Measurements from ENCODE around the gene CTU1. TPM values are rescaled to one million over a fixed set of nuclear protein-coding genes. Genes with fewer than 3 reads are reported as not detected.

CTU1 gene
- total RNA-seq, 2 experiments from 2014 or later = 1.4 to 1.6 TPM

DNA sequence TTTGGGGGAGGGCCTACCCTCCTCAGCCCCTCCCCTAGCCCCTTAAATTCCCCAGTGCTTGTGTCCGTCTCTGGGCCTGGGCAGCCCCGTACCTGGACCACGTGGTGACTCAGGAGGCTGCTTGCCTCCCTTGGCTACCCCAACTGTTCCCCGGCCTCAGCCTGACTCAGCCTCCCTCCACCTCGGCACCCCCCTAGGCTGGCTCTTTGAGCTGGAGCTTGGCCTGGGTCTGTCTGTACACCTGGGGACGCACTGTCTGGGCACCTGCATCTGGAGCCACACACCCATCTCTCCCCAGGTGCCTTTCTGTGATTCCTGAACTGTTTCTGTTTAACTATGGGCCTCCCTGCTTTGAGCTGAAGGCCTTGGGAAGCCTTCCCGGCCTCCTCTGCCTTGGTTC is 23.7 kb downstream of the CTU1 start:
- Histone ChIP-seq H3K27me3 (ENCODE audit: control insufficient read depth in 1 of 2, insufficient read depth in 2 of 2, low read length in 2 of 2) (no peaks in the 10 kb centered on the region), H3K9me3 (ENCODE audit: control insufficient read depth in 1 of 2, insufficient read depth in 1 of 2, low read length in 2 of 2) (no peaks in the 10 kb centered on the region), H3K36me3 (ENCODE audit: insufficient read depth, low read length) (no peaks in the 10 kb centered on the region), H3K27ac (ENCODE audit: low read depth in 1 of 2, low read length in 2 of 2) (no peak overlapping the region), H3K4me3 (ENCODE audit: low read length) (no peak overlapping the region), H3K4me1 (ENCODE audit: insufficient read depth, low read length) (no peaks in the 10 kb centered on the region)
- ATAC-seq (ENCODE audit: poor library complexity) (no peak), DNase-seq (no peak)
- Mint-ChIP-seq H3K36me3 (ENCODE audit: low read depth) (no peaks in the 10 kb centered on the region), H3K4me3 (no peak overlapping the region), H3K9me3 (no peaks in the 10 kb centered on the region), H3K4me1 (ENCODE audit: low read depth) (no peaks in the 10 kb centered on the region), H3K27me3 (peaks cover 6% of the 10 kb centered on the region), H3K27ac (no peak overlapping the region)
- ChIA-PET CTCF (no interaction called here), POLR2A (no interaction called here)
- intact Hi-C loops (cut with DNase I, micrococcal nuclease) = no loop called here
- no peak for TF ChIP-seq CTCF (IDR thresholded peaks at IDR 0.05)

- no peak overlapping the region for H3K27ac ChIP-seq (ENCODE audit: low read depth in 1 of 2, low read length in 2 of 2)
- CTCF ChIA-PET = no interaction called here
- H3K36me3 ChIP-seq (ENCODE audit: insufficient read depth, low read length) = no peaks in the 10 kb centered on the region
- no peaks in the 10 kb centered on the region for H3K27me3 ChIP-seq (ENCODE audit: control insufficient read depth in 1 of 2, insufficient read depth in 2 of 2, low read length in 2 of 2)
- intact Hi-C loops (cut with DNase I, micrococcal nuclease) = no loop called here
- H3K4me1 ChIP-seq (ENCODE audit: insufficient read depth, low read length) = no peaks in the 10 kb centered on the region
- POLR2A ChIA-PET = no interaction called here
- no peaks in the 10 kb centered on the region for H3K36me3 Mint-ChIP-seq (ENCODE audit: low read depth)
- H3K27ac Mint-ChIP-seq = no peak overlapping the region
- DNase-seq = no peak
- no peaks in the 10 kb centered on the region for H3K4me1 Mint-ChIP-seq (ENCODE audit: low read depth)
- ATAC-seq (ENCODE audit: poor library complexity) = no peak
- peaks cover 6% of the 10 kb centered on the region for H3K27me3 Mint-ChIP-seq
- H3K4me3 Mint-ChIP-seq = no peak overlapping the region
- no peak for TF ChIP-seq CTCF (IDR thresholded peaks at IDR 0.05)
- no peak overlapping the region for H3K4me3 ChIP-seq (ENCODE audit: low read length)
- no peaks in the 10 kb centered on the region for H3K9me3 Mint-ChIP-seq
- H3K9me3 ChIP-seq (ENCODE audit: control insufficient read depth in 1 of 2, insufficient read depth in 1 of 2, low read length in 2 of 2) = no peaks in the 10 kb centered on the region
Observed at GRCh38 chr19:51083783-51084182, 24.4 kb downstream of the CTU1 start.

DNA sequence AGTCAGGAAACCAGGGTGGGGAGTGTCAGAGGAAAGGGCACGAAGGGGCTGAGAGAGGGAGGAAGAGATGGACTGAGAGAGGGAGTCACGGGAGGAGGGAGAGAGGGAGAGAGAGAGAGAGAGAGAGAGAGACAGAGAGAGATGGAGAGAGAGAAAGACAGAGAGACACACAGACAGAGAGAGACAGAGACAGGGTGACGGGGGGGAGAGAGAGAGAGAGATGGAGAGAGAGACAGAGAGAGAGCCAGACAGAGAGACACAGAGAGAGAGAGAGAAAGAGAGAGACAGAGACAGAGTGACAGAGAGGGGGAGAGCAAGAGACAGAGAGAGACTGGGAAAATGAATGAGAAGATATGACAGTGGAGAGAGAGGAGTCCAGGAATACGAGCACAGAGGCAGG is 25.0 kb downstream of the CTU1 start:
- Histone ChIP-seq H3K27ac (ENCODE audit: low read depth in 1 of 2, low read length in 2 of 2) (no peak overlapping the region), H3K4me1 (ENCODE audit: insufficient read depth, low read length) (no peaks in the 10 kb centered on the region), H3K4me3 (ENCODE audit: low read length) (no peak overlapping the region), H3K9me3 (ENCODE audit: control insufficient read depth in 1 of 2, insufficient read depth in 1 of 2, low read length in 2 of 2) (no peaks in the 10 kb centered on the region), H3K27me3 (ENCODE audit: control insufficient read depth in 1 of 2, insufficient read depth in 2 of 2, low read length in 2 of 2) (no peaks in the 10 kb centered on the region), H3K36me3 (ENCODE audit: insufficient read depth, low read length) (no peaks in the 10 kb centered on the region)
- POLR2A ChIA-PET = no interaction called here
- no peaks in the 10 kb centered on the region for H3K4me1 Mint-ChIP-seq (ENCODE audit: low read depth)
- H3K27me3 Mint-ChIP-seq = peaks cover 6% of the 10 kb centered on the region
- no peak overlapping the region for H3K4me3 Mint-ChIP-seq
- ATAC-seq (ENCODE audit: poor library complexity) (no peak), DNase-seq (no peak)
- no peaks in the 10 kb centered on the region for H3K36me3 Mint-ChIP-seq (ENCODE audit: low read depth)
- no peak for TF ChIP-seq CTCF (IDR thresholded peaks at IDR 0.05)
- no peak overlapping the region for H3K27ac Mint-ChIP-seq
- H3K9me3 Mint-ChIP-seq = no peaks in the 10 kb centered on the region
- CTCF ChIA-PET = no interaction called here
- intact Hi-C loops (cut with DNase I, micrococcal nuclease) = no loop called here
